Bronchial epithelial cell (primary cell): ENCODE results near the gene PRKG1. TPM values are rescaled to one million over a fixed set of nuclear protein-coding genes. Genes with fewer than 3 reads are reported as not detected.
"Not testable (repeated sequence)": the region's sequence is repeated elsewhere in the genome, so short reads cannot be mapped to it uniquely, and the experiment has no call there.

Experiments
- DNase-seq: peaks from one replicate; pipeline ENCODE4 v3.0.0-alpha.2; 2010; ENCODE audit warnings: low read depth
- FAIRE-seq: peaks from 2 replicates; lab custom pipeline; 2011; peaks lifted over from hg19 to GRCh38; lab: Jason Lieb, UNC
- H3K27me3 ChIP-seq: 2 replicates; pipeline ENCODE4 v1.5.1; 2011; ENCODE audit warnings: low read length; ENCODE audit not compliant: control insufficient read depth, insufficient read depth
- H3K36me3 ChIP-seq: 2 replicates; pipeline ENCODE4 v1.5.1; 2011; ENCODE audit warnings: low read length; ENCODE audit not compliant: control insufficient read depth, insufficient read depth
- H3K4me3 ChIP-seq: 2 replicates; pipeline ENCODE4 v1.5.1; 2011; ENCODE audit warnings: mild to moderate bottlenecking, low read depth, low read length, control low read depth
- CTCF ChIP-seq: IDR thresholded peaks from 2 replicates; pipeline ENCODE4 v1.5.1; 2011; ENCODE audit warnings: mild to moderate bottlenecking, moderate library complexity, low read length, control low read depth, inconsistent platforms; ENCODE audit not compliant: insufficient read depth, severe bottlenecking
- total RNA-seq: library from RNA; depleted of rRNA; stranded (reverse); fragments of >200 nt; gene quantifications from 2 replicates; pipeline ENCODE4 v1.2.1, GENCODE V29; 2014

Gene PRKG1
- total RNA-seq, 1 donor from 2014 or later: 0.26 TPM

- FAIRE-seq: no peak
- no peak for DNase-seq
- no peak for TF ChIP-seq CTCF
- Histone ChIP-seq H3K27me3 (no peaks in the 10 kb centered on the region), H3K4me3 (no peak overlapping the region), H3K36me3 (no peaks in the 10 kb centered on the region)
Observed at GRCh38 chr10:52029628-52030027, 955.3 kb downstream of the PRKG1 start.

DNA sequence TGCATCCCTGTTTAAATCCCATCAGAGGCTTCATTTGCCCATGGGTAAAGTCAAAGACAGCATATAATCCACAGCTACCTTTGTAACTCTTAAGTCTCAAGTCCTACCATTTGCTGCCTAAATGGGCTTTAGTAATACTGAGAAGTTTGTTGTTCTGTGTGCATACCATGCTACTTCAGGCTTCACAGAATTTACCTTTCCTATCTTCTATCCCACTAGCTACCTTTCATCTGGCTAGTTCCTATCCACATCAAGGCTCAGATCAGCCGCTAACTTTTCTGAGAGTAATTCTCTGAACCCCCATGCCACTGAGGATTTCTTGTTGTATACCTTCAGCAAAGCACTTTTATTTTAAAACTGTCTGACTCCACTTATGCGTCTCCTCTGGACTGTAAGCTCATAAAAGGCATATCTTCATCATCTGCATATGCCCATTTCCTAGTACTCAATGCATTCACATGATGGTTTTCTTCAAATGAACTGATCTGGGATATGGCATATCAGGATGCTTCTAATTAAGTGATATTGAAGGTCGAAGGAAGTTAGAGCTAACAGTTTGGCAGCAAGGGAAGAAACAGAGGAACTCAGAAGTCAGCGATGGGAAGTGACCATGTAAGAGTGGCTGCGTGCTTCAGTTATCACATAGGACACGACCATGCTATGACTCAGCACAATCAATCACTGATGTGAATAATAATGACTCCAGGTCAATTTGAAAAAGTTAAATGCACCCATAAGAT lies 955.9 kb downstream of the PRKG1 start:
- H3K27me3 ChIP-seq: no peaks in the 10 kb centered on the region
- no peaks in the 10 kb centered on the region for H3K36me3 ChIP-seq
- FAIRE-seq (no peak), DNase-seq (no peak)
- TF ChIP-seq CTCF: no peak
- no peak overlapping the region for H3K4me3 ChIP-seq

- DNase-seq (no peak), FAIRE-seq (no peak)
- Histone ChIP-seq H3K4me3 (no peak overlapping the region), H3K36me3 (no peaks in the 10 kb centered on the region), H3K27me3 (no peaks in the 10 kb centered on the region)
- no peak for TF ChIP-seq CTCF
Observed at GRCh38 chr10:52030975-52031374, 956.7 kb downstream of the PRKG1 start.

DNA sequence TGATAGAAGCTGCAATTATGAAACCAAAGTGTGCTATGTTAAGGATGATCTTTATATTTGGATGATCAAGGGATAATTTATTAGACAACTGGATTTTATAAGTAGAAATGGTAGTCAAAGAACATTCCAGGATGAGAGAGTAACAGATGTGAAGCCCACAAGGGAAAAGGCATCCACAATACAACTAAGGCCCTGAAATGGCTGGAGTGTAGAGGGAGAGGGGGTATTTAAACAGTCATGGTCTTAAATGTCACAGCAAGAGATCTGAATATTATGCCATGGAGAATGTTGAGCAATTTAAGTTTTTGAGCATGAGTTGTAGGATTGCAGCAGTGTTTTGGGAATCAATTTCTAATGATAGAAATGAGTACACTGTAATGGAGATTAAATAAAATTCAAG lies 957.5 kb downstream of the PRKG1 start:
- Histone ChIP-seq H3K36me3 (no peaks in the 10 kb centered on the region), H3K4me3 (no peak overlapping the region), H3K27me3 (no peaks in the 10 kb centered on the region)
- DNase-seq (no peak), FAIRE-seq (no peak)
- TF ChIP-seq CTCF: no peak

DNA sequence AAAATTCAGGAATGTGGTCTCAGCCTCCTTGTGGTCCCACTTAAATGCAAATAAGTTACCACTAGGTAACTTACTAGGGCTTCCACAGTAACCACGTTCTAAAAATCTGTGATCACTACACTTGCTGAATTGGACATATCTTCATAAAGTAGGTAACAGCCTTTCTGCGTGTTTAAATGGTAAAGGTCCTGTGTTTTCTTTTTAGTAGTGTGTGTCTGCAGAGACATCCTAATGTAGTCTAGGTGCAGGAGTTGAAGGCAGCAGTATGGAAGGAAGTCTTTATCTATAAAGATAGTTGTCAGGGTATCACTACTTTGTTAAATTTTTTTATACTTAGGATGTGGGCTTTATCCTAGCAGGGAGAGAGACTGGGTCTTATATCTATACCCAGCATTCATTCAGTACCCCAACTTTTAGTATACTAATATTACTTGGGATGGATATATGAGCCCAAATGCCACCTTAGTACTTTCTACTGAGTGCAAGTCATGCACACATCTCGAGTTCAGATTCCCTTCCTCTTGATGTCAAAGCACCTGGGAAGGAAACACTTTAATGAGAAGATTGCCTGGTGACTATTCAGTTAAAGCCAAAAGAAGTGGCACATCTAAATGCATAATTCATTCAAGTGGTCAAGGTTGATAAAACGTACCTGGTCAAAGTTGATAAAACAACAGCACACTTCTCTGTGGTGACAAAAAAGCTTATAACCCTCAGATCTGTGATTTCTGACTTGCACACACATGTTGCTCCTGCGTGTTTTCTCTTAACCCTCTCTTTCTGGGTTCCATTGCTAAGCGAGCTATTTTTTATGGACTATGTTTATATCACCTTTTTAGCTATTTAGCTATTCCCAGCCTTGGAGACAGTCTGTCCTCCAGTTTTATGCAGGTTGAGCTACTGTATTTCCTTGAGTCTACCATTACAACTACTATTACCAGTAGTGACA lies 958.7 kb downstream of the PRKG1 start:
- no peak for DNase-seq
- no peak overlapping the region for H3K4me3 ChIP-seq
- TF ChIP-seq CTCF: no peak
- H3K27me3 ChIP-seq: no peaks in the 10 kb centered on the region
- H3K36me3 ChIP-seq: no peaks in the 10 kb centered on the region
- FAIRE-seq: no peak

GRCh38 chr10:52039002-52039793 lies 964.9 kb downstream of the PRKG1 start:
- not testable (repeated sequence) for DNase-seq, FAIRE-seq, H3K27me3 ChIP-seq, H3K4me3 ChIP-seq, H3K36me3 ChIP-seq
